NCI-H187 treated with DMSO at 0.1 percent for 48 hours (cell line): ENCODE data around the gene COL18A1.

Source experiments
- DNase-seq: peaks from one replicate; lab custom pipeline; 2025; lab: John Stamatoyannopoulos, UW

The COL18A1 gene

DNA sequence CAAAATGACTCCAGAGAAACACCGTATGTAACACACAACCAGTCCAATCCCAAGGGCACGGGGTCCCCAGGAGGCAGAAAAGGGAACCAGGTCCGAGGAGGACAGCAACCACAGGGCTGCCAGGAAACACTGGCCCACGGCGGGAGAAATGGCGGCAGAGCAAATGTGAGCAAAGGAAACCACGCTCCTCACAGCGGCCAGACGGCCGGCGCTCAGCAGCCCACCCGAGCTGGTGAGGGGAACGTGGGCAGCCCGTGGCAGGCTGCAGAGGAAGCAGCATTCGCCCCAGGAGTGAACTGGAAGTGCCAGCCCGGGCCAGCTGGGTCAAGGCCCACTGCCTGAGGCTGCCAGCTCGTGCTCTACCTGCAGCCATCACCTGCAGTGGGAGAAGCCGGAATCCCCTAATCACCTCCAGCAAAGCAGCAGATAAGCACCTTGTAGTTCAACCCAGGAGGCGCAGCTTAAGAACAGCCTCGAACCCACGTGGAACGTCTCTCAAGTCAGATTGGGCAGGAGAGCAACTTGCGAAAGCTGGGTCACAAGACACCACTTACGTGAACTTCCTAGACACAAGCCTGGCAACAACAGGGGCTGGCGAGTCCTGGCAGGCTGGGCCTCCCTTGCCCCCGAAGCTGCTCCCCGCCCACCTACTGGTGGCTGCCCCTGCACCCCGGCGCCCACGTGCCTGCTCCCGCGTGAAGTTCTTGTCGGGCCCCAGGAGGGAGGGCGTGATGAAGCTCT lies 130.5 kb downstream of the COL18A1 start:
- no peak for DNase-seq

DNA sequence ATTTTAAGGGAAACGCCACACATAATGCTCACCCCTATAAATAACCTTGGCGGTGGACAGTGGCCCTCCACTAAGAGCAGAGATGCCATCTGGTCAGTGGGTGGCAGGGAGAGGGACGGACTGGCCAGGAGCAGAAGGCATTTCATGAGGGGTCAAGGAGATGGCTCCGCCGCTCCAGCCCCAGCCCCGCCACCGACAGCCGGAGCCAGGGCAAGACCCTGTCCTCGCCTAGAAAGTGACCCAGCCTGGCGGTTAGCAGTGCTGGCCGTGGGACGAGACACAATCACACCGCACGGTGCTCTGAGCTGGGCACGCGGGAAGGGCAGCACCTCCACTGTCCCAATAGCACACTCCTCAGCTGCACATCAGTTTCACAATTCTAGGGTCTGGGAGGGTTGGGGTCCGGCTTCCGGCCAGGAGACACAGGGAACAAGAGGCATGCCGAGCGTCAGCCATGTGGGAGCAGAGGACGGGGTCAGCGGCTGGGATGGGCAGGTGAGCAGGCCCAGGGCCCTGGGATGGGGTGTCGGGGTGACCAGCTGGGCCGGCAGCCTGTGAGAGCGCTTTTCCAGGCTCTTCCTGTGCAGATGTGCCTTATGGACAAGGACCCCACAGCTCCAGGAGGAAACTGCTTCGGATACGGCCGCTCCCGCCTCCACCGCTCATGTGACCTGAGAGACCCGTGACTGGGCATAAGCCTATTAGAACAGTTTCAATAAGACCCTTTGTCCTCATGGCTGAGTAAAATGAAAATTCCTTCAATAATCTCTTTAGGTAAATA lies 131.5 kb downstream of the COL18A1 start:
- no peak for DNase-seq

DNA sequence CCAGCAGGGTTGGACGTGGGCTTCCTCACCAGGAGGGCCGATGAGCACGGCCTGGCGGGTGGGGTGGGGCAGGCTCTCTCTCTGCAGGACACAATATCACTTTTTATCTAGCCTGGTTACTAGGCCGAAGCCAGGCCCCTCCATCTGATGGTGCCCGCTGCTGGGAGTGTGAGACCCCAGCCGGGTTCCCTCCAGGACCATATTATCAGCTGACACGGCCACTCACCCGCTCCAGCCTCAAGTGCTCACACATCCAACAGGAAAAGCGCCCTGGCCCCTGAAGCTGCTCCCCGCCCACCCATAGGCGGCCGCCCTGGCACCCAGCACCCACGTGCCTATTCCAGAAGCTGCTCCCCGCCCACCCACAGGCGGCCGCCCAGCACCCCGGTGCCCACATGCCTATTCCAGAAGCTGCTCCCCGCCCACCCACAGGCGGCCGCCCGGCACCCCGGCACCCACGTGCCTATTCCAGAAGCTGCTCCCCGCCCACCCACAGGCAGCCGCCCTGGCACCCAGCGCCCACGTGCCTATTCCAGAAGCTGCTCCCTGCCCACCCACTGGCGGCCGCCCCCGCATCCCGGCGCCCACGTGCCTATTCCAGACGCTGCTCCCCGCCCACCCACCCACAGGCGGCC lies 132.3 kb downstream of the COL18A1 start:
- DNase-seq, result no peak

DNA sequence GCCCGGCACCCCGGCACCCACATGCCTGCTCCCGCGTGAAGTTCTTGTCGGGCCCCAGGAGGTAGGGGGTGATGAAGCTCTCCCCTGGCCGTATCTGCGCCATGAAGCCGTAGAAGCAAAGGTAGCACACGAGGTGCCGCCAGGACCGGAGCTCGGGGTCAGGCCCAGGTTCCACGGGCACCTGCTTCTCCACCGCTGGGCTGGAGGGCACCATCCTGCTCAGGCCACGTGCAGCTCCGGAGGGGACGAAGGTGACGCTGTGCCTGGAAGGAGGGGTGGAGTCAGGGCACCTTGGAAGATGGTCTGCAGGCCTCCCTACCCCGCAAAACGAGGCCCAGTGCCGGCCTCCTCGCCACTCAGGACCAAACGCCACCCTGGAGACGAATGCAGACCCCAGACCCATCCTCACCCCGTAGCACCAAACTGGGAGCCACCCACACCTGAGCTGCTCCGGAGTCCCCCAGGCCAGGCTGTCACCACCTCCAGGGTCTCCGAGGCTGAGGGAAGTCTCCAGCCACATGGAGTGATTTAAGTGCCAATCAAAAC lies 132.9 kb downstream of the COL18A1 start:
- DNase-seq, result no peak

DNA sequence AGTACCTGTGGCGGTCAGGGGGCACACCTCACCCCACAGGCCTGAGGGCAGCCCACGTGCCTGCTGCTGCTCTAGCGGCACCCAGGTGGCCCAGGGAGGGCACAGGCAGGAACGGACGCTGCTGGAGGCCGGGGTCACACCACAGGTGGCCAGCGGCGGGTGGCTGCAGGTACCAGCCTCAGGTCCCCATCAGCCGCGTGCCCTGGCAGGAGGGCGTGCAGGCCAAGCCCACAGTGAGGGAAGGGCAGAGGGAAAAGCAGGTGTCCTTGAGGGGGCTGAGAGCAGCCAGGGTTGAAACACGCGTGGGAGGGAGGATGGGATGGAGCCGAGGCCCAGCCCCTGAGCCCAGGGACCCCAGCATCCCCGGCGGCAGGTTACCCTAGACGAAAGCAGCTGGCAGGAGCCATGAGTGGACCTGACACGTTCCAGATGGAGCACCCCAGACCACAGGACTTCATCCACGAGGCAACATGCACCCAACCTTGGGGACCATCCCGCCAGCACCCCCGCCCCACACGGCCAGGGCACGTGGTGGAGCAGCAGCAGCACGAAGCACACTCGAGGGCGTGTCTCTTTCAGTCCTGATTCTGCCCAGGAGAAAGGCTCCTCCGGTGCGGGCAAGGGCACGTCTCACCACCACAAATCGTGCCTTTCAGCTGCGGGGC lies 133.5 kb downstream of the COL18A1 start:
- no peak for DNase-seq

DNA sequence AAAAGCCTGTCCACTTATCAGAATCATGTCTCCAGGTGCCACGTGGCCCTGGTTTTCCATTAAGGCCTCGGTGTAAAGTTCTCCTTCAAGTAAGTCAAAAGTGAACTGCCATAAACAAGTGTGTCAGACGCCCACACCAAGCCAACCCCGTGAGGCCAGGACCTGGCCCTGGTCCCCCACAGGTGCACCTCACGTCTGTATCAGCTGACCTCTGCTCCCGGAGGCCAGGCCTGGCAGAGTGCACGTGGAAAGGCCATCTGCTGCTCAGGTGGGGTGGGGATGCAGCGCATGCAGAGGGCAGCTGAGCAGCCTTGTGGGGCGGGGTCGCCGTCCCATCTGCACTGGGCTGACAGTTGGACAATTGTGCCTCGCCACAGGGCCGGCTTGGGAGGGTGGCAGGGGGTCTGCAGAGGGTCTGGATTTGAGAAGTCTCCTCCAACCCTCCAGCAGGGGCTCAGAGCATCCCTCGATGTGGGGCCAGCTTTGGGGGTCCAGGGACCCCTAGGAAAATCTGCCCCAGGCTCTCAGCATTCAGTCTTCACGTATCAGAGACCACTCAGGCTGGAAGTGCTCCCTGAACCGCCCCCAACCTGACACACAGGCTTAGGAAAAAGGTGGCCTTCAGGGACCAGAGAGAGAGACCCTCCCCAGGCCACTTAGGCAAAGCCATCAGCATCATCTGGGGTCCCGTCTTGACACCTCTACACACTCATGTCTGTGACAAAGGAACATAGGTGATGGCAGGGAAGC lies 134.3 kb downstream of the COL18A1 start:
- DNase-seq, result no peak

DNA sequence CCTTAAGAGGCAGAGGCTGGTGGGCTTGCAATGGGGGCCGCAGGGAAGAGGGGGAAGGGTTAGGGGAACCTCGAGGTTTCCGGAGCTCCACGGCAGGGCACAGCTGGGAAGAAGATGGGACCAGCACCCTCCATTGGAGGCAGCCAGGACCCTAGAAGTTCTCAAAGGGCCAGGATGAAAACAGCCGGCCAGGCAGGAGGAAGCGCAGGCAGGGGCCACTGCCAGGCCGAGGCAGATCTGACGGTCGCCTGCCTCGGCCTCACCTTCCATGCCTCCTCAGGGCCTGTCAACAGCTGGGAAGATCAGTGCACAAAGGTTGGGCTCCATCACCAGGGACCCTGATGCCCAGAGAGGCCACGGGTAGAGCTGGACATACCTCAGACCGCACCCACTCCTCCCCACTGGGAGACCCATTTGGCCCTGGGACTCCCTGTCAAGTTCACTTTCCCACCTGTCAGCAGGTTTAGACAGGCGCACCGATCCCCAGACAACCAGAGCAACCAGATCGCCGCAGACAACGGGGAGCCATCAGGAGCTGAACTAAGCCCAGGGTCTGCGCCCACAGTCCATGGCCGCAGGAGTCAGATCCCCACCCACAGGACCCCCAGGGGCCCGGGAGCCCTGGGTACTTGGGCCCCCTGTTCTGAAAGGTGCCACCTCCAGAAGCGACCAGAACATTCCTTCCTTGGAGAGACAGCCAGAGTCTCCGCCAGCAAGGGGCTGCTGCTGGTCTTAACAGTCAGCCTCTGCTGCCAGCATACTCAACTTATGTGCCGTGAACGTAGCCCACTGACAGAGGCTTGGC lies 135.0 kb downstream of the COL18A1 start:
- DNase-seq, result no peak

DNA sequence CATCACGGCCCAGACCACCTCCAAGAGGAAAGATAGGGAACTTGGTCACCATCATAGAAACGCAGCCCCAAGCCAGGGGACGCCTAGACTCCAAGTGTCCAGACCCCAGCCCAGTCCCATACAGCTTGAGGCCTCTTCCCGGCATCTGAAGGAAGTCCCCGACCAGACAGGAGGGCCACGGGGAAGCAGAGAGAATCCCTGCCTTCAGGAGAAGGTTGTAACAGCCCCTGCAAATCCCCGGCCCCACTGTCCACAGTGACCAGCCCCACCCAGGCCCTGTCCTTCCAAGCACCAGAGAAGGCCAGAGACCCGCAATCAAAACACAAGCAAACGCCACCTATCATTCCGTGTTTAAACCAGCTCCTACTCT lies 135.6 kb downstream of the COL18A1 start:
- no peak for DNase-seq

DNA sequence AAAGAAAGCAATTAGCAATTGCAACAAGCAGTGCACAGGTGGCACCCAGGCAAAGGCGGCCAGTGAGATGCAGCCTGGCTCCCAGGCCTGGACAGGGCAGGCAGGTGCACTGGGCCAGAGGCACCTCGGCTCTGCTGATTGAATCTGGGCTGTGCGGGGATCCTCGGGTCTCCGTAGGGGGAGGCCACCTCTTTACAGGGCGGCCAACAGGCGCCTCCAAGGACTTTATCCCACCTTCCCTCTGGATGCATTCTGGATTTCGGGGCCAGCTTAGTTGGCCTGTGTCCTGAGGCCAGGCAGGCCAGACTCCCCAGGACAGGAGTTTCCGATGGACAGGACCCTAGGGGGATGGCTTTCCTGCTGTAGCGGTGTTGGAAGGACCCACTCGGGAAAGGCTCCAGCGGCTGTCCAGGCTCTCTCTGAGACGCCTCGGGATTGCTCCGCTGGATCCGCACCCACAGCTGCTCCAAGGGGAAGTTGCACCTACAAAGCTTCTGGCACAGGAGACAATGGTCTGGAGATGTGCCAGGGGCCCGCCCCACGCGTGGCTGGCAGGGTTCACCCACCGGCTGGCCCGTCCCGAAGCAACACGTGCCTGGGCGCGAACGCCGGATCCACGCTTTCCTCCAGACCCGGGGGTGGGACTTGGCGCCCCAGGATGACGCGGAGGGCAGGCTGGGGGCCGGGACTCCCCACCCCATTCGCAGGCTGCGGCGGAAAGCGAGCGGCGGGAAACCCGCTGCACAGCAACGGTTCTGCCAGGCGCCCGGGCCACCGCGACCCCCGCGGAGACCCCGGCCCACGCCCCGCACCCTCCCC lies 136.5 kb downstream of the COL18A1 start:
- no peak for DNase-seq

DNA sequence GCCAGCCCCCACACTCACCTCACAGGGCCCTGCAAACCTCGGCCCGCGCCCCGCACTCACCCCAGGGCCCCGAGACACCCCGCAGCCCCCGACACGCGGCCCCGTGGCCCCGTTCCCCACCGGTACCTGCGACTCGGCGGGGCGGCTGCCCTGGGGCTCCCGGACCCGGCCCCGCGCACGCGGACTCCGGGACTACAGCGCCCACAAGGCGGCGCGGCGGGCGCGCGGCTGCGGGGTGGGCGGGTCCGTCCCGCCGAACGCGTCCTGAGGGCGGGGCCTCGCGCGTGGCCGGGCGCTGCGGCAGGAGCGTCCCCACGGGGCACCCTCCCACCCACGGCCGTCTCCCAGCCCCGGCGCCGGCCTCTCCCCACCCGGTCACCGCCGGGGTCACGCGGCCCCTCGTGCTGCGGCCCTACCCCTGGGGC lies 137.3 kb downstream of the COL18A1 start, which contains the start of gene SLC19A1:
Gene SLC19A1, minus strand, starts transcription at position 199 of the 425 bp plus-strand sequence. CDS start 4,481 bp downstream, outside the sequence.
- DNase-seq, result no peak

DNA sequence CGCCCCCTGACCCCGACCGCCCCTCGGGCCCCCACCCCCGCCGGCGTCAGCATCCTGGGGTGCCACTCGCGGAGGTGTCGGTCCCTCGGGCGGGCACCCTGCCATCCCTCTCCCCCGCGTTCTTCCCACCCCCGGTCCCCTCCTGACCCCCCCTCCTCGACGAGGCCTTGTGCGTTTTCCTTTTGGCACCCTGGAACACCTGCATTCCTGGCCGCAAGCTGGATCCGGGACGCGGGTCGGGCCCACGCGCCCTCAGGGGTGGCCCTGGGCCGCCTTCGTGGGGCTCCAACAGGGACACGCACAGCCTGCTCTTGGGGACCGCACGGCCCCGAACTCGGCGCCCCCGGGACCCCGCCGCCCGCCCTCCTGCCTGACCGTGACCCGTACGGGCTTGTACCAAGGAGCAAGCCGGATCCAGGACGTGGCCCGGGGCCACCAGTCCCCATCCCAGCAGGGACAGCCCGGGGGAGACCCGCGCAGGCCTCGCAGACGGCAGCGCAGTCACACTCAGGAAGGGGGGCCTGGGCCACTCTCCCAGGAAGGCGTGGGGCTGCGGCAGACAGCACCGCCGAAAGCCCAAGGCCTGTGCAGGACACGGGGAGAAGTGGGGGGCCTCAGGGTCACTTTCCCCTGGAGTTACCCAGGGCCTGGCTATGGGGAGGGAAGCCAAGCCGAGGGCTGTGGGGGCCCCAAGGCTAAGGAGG lies 137.9 kb downstream of the COL18A1 start:
- DNase-seq, result no peak

DNA sequence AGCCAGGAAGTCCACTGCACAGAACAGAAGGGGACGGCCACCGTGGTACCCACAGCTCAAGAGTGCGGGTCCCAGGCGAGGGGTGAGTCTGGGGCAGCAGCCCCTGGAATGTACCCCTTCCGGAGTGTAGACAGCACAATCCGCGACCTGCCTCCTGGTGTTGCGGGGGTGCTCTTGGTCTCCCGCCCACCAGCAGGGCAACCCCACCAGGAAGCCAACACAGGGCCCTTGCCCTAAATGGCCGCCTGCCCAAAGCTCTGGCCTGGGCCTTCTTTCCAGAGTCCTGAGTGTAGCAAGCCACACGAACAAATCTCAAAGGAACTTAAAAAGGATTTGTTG lies 138.4 kb downstream of the COL18A1 start:
- no peak for DNase-seq

DNA sequence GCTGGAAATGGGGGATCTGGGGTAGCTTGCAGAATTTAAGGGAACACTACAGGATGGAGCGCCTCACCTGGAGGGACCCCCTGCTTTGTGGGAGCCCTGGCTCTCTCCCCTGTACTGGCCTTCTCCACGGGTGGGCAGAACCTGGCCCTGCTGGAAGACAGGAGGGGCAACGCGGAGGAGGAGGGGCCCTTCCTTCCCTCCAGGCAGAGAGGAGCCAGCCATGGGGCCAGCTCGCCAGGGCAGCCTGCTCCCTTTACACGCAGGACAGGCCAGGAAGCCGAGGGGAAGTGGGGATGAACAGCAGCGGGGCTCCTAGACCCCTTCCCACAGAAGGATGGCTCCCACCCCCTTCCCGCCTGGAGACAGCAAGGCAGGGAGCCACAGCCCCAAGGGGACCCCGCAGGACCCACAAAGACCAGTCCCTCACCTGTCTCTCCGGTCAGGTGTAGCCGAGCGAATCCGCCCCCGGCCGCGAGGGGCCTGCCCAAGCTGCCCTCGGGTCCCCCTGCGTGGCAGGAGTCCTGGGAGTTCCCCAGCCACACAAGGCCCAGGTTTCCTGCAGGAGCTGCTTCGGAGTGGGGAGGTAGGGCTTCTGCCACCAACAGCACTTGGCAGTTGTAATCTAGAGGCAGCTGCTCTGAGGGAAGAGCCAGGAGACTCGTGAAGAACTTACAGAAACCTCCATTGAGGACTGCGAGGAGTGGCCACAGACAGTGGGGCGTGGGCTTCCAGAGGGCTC lies 138.9 kb downstream of the COL18A1 start:
- no peak for DNase-seq

DNA sequence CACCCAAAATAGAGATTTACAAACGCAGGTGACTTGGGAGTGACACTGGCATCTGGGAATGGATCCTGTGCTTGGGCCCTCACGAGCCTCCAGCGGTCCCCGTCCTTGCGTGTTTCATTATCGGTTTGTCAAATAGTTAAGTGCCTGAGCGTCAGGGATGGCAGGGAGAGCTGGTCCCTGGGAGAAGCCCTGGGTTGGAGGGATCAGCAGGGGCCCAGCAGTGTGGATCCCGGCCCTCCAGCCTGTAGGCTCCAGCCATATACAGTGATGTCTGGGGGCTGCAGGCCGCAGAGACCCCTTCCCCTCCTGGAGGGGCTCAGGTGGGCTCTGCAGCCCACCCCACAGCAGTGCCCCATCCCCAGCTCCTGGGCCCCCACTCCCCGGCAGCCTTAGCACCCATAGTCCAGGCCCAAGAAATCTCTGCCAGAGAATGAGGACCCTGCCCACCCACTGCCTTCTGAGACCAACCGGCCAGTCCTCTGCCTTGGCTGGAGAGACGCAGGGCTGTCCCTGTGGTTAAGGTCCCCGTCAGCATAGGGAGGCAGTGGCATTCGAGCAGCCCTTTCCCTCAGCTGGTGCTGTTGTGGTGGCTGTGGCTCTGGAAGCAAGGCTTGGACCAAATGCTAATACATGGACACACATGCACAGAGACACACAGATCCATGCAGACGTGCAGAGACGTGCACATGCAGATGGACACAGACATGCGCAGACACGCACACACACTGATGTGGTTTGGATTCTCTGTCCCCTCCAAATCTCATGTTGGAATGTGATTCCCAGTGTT lies 139.7 kb downstream of the COL18A1 start:
- DNase-seq, result no peak

DNA sequence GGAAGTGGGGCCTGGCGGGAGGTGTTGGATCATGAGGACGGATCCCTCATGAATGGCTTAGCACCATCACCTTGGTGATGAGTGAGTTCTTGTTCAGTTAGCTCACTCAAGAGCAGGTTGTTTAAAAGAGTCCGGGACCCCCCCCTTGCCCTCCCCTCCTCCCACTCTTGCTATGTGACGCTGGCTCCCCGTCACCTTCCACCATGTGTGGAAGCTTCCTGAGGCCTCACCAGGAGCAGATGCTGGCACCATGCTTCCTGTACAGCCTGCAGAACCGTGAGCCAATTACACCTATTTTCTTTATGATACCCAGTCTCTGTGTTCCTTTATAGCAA lies 140.2 kb downstream of the COL18A1 start:
- no peak for DNase-seq

DNA sequence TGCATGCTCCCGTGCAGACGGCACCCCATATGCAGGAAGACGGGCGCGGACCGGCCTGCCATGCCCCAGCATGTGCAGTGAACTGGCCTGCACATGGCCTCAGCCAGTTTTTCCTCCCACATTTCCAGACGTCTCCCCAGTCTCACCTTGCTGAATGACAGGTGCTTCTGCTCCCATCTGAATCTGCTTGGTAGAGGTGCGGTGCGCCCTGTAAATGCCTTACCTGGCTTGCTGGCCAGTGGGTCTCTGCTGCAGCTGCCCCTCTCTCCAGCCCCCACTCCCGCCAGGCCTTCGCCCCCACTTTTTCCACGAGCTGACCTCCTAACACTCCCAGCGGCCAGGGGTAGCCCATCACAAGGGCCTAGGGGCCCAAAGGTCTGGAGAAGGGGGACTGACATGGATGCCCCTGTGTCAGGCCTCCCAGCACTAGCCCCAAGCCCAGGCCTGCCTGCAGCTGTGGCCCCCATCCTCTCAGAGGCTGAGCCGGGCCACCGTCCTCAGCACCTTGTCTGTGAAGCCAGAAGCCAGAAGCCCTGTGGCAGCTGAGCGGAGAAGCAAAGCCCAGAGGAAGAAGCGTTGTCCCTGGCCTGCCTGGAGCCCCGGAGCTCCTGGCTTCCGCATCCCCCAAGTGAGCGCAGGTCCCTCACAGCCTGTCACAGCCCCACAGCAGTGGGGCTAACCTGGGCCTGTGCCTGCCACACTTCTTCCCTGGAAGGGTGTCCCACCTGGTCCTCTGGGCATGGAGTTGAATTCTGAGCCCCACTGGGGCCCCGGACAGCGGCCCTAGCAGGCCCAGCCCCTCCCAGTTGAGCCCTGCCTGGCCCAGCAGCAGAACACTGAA lies 140.9 kb downstream of the COL18A1 start:
- DNase-seq, result no peak
